Caki2 (cell line): ENCODE data around the gene ESYT3. TPM values are rescaled to one million over a fixed set of nuclear protein-coding genes. Genes with fewer than 3 reads are reported as not detected.
"Not testable (repeated sequence)": the region's sequence is repeated elsewhere in the genome, so short reads cannot be mapped to it uniquely, and the experiment has no call there.

ENCODE experiments used
- DNase-seq: peaks from one replicate; pipeline ENCODE4 v3.0.0-alpha.2; 2015; ENCODE audit warnings: low read depth
- in situ Hi-C: cut with HindIII; loops from 2 replicates; pipeline ENCODE4 v1.10.0; 2016; ENCODE audit warnings: low sequenced_read_pairs, low pct_unique_long_range_greater_than_20kb, mixed read lengths
- total RNA-seq: library from RNA; depleted of rRNA; stranded (reverse); fragments of >200 nt; shearing (Covaris generic); gene quantifications from 2 replicates; pipeline ENCODE4 v1.2.3, GENCODE V29; 2014; ENCODE audit warnings: low replicate concordance

Gene ESYT3
- total RNA-seq, 1 experiment from 2014 or later = 0.07 TPM

GRCh38 chr3:138437281-138437680 lies 2.9 kb downstream of the ESYT3 start:
- in situ Hi-C loops = no loop called here
- no peak for DNase-seq

- in situ Hi-C loops = no loop called here
- no peak for DNase-seq
Observed at GRCh38 chr3:138438896-138439295, 4.5 kb downstream of the ESYT3 start.

- no peak for DNase-seq
- in situ Hi-C loops = no loop called here
Observed at GRCh38 chr3:138439646-138440045, 5.2 kb downstream of the ESYT3 start.

GRCh38 chr3:138440121-138440521 lies 5.7 kb downstream of the ESYT3 start:
- DNase-seq = no peak
- in situ Hi-C loops = no loop called here

GRCh38 chr3:138440596-138440995 lies 6.2 kb downstream of the ESYT3 start:
- in situ Hi-C loops = no loop called here
- no peak for DNase-seq

GRCh38 chr3:138441256-138441655 lies 6.8 kb downstream of the ESYT3 start:
- no peak for DNase-seq
- in situ Hi-C loops = no loop called here

GRCh38 chr3:138441742-138442141 lies 7.3 kb downstream of the ESYT3 start:
- DNase-seq = no peak
- in situ Hi-C loops = no loop called here

- DNase-seq = peak; percentile 35
- in situ Hi-C loops = no loop called here
Observed at GRCh38 chr3:138442433-138442832, 8.0 kb downstream of the ESYT3 start.

GRCh38 chr3:138443091-138443490 lies 8.7 kb downstream of the ESYT3 start:
- no peak for DNase-seq
- in situ Hi-C loops = no loop called here

GRCh38 chr3:138443521-138444503 lies 9.4 kb downstream of the ESYT3 start:
- DNase-seq = no peak
- in situ Hi-C loops = no loop called here

GRCh38 chr3:138445236-138445635 lies 10.8 kb downstream of the ESYT3 start:
- DNase-seq = no peak
- in situ Hi-C loops = no loop called here

- in situ Hi-C loops = no loop called here
- no peak for DNase-seq
Observed at GRCh38 chr3:138445654-138446053, 11.2 kb downstream of the ESYT3 start.

- in situ Hi-C loops = no loop called here
- no peak for DNase-seq
Observed at GRCh38 chr3:138448631-138449030, 14.2 kb downstream of the ESYT3 start.

GRCh38 chr3:138449490-138449889 lies 15.1 kb downstream of the ESYT3 start:
- no peak for DNase-seq
- in situ Hi-C loops = no loop called here

GRCh38 chr3:138450181-138450580 lies 15.8 kb downstream of the ESYT3 start:
- no peak for DNase-seq
- in situ Hi-C loops = no loop called here

- in situ Hi-C loops = no loop called here
- DNase-seq = no peak
Observed at GRCh38 chr3:138450704-138451424, 16.4 kb downstream of the ESYT3 start.

GRCh38 chr3:138451595-138452162 lies 17.3 kb downstream of the ESYT3 start:
- in situ Hi-C loops = no loop called here
- DNase-seq = no peak

- DNase-seq = no peak
- in situ Hi-C loops = no loop called here
Observed at GRCh38 chr3:138452436-138452835, 18.0 kb downstream of the ESYT3 start.

GRCh38 chr3:138453940-138454339 lies 19.5 kb downstream of the ESYT3 start:
- in situ Hi-C loops, DNase-seq: not testable (repeated sequence)
